K562 (cell line): ENCODE data around the gene STAT4.

ENCODE experiments used
- CBFB ChIP-seq: sonication (generic); formaldehyde crosslinking; IDR thresholded peaks from 2 replicates; pipeline ENCODE4 v1.4.0; 2020; ENCODE audit warnings: mild to moderate bottlenecking, missing genetic modification reagents
- CREM ChIP-seq: IDR thresholded peaks from 2 replicates; pipeline ENCODE4 v1.6.1; 2014; ENCODE audit warnings: antibody characterized with exemption, low read depth
- KAT7 ChIP-seq: sonication (generic); formaldehyde crosslinking; IDR thresholded peaks from 2 replicates; pipeline ENCODE4 v1.8.0; 2022; ENCODE audit warnings: missing genetic modification reagents, mild to moderate bottlenecking, borderline replicate concordance
- KHSRP ChIP-seq: fragments of 450-650 bp; IDR thresholded peaks from 2 replicates; pipeline ENCODE4 v1.6.1; 2017
- NFYB ChIP-seq: IDR thresholded peaks from 2 replicates; pipeline ENCODE4 v1.6.1; 2011; ENCODE audit warnings: mild to moderate bottlenecking, moderate library complexity; ENCODE audit not compliant: insufficient read length; ENCODE audit errors: extremely low read depth
- RAD21 ChIP-seq, 2 experiments: fragments of 250-450 bp in 1 of 2; fragments of 450-650 bp in 1 of 2; sonication (Bioruptor Pico) in 1 of 2; formaldehyde crosslinking in 1 of 2; IDR thresholded peaks in 1 of 2; conservative IDR thresholded peaks in 1 of 2; 2 replicates each; pipeline versions ENCODE4 v1.4.0 to v1.8.0; 2020 to 2022; ENCODE audit warnings: mild to moderate bottlenecking in 2 of 2, moderate library complexity in 1 of 2
- SREBF2 ChIP-seq: sonication (generic); formaldehyde crosslinking; IDR thresholded peaks from 2 replicates; pipeline ENCODE4 v1.4.0; 2020; ENCODE audit warnings: mild to moderate bottlenecking, missing genetic modification reagents
- SRSF3 ChIP-seq: fragments of 200-400 bp; formaldehyde crosslinking; IDR thresholded peaks from 2 replicates; pipeline ENCODE4 v1.6.1; 2016; ENCODE audit warnings: mild to moderate bottlenecking, low read length, moderate library complexity; ENCODE audit not compliant: insufficient read depth
- YBX1 ChIP-seq: fragments of 450-650 bp; IDR thresholded peaks from 2 replicates; pipeline ENCODE4 v1.7.1; 2016; ENCODE audit warnings: mild to moderate bottlenecking

GRCh38 chr2:191171286-191171685, 20.5 kb upstream of the STAT4 start:
- no peak for TF ChIP-seq KHSRP
- TF ChIP-seq KAT7 (CRISPR knock-in tag), result no peak
- TF ChIP-seq NFYB, result no peak
- no peak for TF ChIP-seq YBX1
- TF ChIP-seq SRSF3, result no peak
- TF ChIP-seq CREM, result no peak
- no peak for TF ChIP-seq SREBF2 (CRISPR knock-in tag)
- TF ChIP-seq RAD21 (CRISPR knock-in tag; conservative IDR thresholded peaks at IDR 0.05 in 1 of 2, IDR thresholded peaks at IDR 0.05 in 1 of 2), result no peak
- TF ChIP-seq CBFB, result no peak
